Measurements from ENCODE around the gene SMAD2.

The SMAD2 gene

GRCh38 chr18:47899107-47899840 is 31.2 kb downstream of the SMAD2 start:
- in situ Hi-C loops (cut with HindIII; ENCODE audit: low sequenced_read_pairs): no loop called here

- in situ Hi-C loops (cut with HindIII; ENCODE audit: low sequenced_read_pairs): no loop called here
Measured at GRCh38 chr18:47898696-47899095, 31.8 kb downstream of the SMAD2 start.

GRCh38 chr18:47898055-47898454 is 32.4 kb downstream of the SMAD2 start:
- in situ Hi-C loops (cut with HindIII; ENCODE audit: low sequenced_read_pairs): no loop called here

GRCh38 chr18:47895565-47896250 is 34.8 kb downstream of the SMAD2 start:
- in situ Hi-C loops (cut with HindIII; ENCODE audit: low sequenced_read_pairs): no loop called here

- in situ Hi-C loops (cut with HindIII; ENCODE audit: low sequenced_read_pairs): no loop called here
Measured at GRCh38 chr18:47893939-47894699, 36.3 kb downstream of the SMAD2 start.

- in situ Hi-C loops (cut with HindIII; ENCODE audit: low sequenced_read_pairs): no loop called here
Measured at GRCh38 chr18:47893047-47893446, 37.4 kb downstream of the SMAD2 start.

GRCh38 chr18:47888156-47888555 is 42.3 kb downstream of the SMAD2 start:
- in situ Hi-C loops (cut with HindIII; ENCODE audit: low sequenced_read_pairs): no loop called here

GRCh38 chr18:47887227-47887626 is 43.2 kb downstream of the SMAD2 start:
- in situ Hi-C loops (cut with HindIII; ENCODE audit: low sequenced_read_pairs): no loop called here

- in situ Hi-C loops (cut with HindIII; ENCODE audit: low sequenced_read_pairs): no loop called here
Measured at GRCh38 chr18:47883771-47884413, 46.6 kb downstream of the SMAD2 start.

- in situ Hi-C loops (cut with HindIII; ENCODE audit: low sequenced_read_pairs): no loop called here
Measured at GRCh38 chr18:47882641-47883040, 47.8 kb downstream of the SMAD2 start.

GRCh38 chr18:47881752-47882455 is 48.6 kb downstream of the SMAD2 start:
- in situ Hi-C loops (cut with HindIII; ENCODE audit: low sequenced_read_pairs): no loop called here

- in situ Hi-C loops (cut with HindIII; ENCODE audit: low sequenced_read_pairs): no loop called here
Measured at GRCh38 chr18:47881042-47881441, 49.4 kb downstream of the SMAD2 start.

GRCh38 chr18:47877892-47878291 is 52.6 kb downstream of the SMAD2 start:
- in situ Hi-C loops (cut with HindIII; ENCODE audit: low sequenced_read_pairs): no loop called here

- in situ Hi-C loops (cut with HindIII; ENCODE audit: low sequenced_read_pairs): no loop called here
Measured at GRCh38 chr18:47876813-47877212, 53.6 kb downstream of the SMAD2 start.

GRCh38 chr18:47873625-47874024 is 56.8 kb downstream of the SMAD2 start:
- in situ Hi-C loops (cut with HindIII; ENCODE audit: low sequenced_read_pairs): no loop called here

GRCh38 chr18:47872426-47872825 is 58.0 kb downstream of the SMAD2 start:
- in situ Hi-C loops (cut with HindIII; ENCODE audit: low sequenced_read_pairs): no loop called here

GRCh38 chr18:47871288-47871687 is 59.2 kb downstream of the SMAD2 start:
- in situ Hi-C loops (cut with HindIII; ENCODE audit: low sequenced_read_pairs): no loop called here

- in situ Hi-C loops (cut with HindIII; ENCODE audit: low sequenced_read_pairs): no loop called here
Measured at GRCh38 chr18:47870605-47871004, 59.9 kb downstream of the SMAD2 start.

- in situ Hi-C loops (cut with HindIII; ENCODE audit: low sequenced_read_pairs): no loop called here
Measured at GRCh38 chr18:47868744-47869143, 61.7 kb downstream of the SMAD2 start.

- in situ Hi-C loops (cut with HindIII; ENCODE audit: low sequenced_read_pairs): no loop called here
Measured at GRCh38 chr18:47865183-47865582, 65.3 kb downstream of the SMAD2 start.

- in situ Hi-C loops (cut with HindIII; ENCODE audit: low sequenced_read_pairs): no loop called here
Measured at GRCh38 chr18:47863041-47863440, 67.4 kb downstream of the SMAD2 start.
